PC-3 (cell line): ENCODE results near the gene TNFRSF25.

Source experiments
- CTCF ChIP-seq: fragments of 300-600 bp; sonication (generic); conservative IDR thresholded peaks from 2 replicates; pipeline ENCODE4 v1.5.1; 2017; ENCODE audit warnings: antibody characterized with exemption, low read depth, mild to moderate bottlenecking, low read length
- EZH2phosphoT487 ChIP-seq: fragments of 300-600 bp; sonication (generic); IDR thresholded peaks from 2 replicates; pipeline ENCODE4 v1.6.1; 2018; ENCODE audit warnings: mild to moderate bottlenecking, antibody characterized with exemption, low read length, borderline replicate concordance

GRCh38 chr1:6475381-6476133 is 9.6 kb upstream of the TNFRSF25 start:
- TF ChIP-seq CTCF (peak; percentile 99), EZH2phosphoT487 (no peak)
